Measurements from ENCODE around the gene METTL21C.

DNA sequence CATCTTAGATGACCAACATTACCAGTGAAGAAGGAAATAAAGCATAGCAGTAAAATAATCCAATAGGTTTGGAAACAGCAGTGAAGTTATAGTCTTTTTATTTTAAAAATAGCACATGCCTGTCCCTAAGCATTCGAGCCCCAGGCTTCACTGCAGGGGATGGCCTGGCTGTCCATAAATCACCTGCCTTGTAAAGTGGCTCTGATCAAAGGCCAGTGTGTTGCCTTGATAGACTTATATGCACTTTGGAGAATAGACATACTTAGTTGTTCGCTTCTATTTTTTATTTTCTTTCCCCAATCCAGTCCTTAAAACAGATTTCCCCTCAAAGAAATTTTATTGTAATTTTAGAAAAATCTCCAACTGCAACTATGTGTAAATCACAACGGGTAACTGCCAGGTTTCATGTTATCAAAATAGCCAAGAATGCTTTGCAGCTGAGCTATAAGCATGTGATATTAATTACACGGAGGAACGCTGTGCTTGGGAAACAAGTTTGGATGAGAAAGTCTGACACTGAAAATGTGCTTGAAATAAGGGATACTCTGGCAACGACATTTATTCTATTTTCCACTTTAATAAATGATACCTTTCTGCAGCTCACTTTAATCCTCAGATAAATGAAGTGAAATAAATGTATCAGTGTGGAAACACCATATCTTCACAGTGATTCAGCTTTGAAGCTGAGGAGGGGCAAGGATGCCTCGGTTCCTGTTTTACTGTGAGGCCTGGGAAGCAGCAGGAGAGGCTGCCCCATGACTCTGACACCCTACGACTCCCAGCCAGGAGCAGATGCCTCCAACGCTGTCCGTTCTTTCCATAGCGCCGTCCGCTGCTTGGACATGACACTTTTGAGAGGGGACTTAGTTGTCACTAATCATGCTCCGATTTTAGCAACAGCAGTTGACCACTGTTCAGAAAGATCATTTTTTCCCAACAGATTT, 5.5 kb upstream of the METTL21C start:
- TF ChIP-seq, protein P1, sequence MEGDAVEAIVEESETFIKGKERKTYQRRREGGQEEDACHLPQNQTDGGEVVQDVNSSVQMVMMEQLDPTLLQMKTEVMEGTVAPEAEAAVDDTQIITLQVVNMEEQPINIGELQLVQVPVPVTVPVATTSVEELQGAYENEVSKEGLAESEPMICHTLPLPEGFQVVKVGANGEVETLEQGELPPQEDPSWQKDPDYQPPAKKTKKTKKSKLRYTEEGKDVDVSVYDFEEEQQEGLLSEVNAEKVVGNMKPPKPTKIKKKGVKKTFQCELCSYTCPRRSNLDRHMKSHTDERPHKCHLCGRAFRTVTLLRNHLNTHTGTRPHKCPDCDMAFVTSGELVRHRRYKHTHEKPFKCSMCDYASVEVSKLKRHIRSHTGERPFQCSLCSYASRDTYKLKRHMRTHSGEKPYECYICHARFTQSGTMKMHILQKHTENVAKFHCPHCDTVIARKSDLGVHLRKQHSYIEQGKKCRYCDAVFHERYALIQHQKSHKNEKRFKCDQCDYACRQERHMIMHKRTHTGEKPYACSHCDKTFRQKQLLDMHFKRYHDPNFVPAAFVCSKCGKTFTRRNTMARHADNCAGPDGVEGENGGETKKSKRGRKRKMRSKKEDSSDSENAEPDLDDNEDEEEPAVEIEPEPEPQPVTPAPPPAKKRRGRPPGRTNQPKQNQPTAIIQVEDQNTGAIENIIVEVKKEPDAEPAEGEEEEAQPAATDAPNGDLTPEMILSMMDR (optimal IDR thresholded peaks at IDR 0.05 in 1 of 3, IDR thresholded peaks at IDR 0.05 in 1 of 3, conservative IDR thresholded peaks at IDR 0.05 in 1 of 3; ENCODE audit: extremely low read depth in 1 of 3, insufficient read depth in 2 of 3, low read length in 3 of 3) = no peak
- TF ChIP-seq EZH2 (IDR thresholded peaks at IDR 0.05; ENCODE audit: low read length) = no peak

Measured in keratinocyte (primary cell).